Activated T-cell treated with anti-CD3 and anti-CD28 coated beads for 1 hour (primary cell): ENCODE measurements around the gene LGI4.
"Not testable (repeated sequence)": the region's sequence is repeated elsewhere in the genome, so short reads cannot be mapped to it uniquely, and the experiment has no call there.

Experiments used
- DNase-seq: peaks from one replicate; pipeline ENCODE4 v3.0.0-alpha.2; 2020; ENCODE audit warnings: low read depth

Gene LGI4

GRCh38 chr19:35141837-35142605 lies 7.2 kb upstream of the LGI4 start:
- no peak for DNase-seq

- DNase-seq, result peak; percentile 98
These were observed 6.3 kb upstream of the LGI4 start for GRCh38 chr19:35140962-35141836.

- no peak for DNase-seq
These were observed 5.5 kb upstream of the LGI4 start for GRCh38 chr19:35140207-35140961.

- DNase-seq, result no peak
These were observed 3.5 kb upstream of the LGI4 start, which contains the start of gene FXYD1 for GRCh38 chr19:35138305-35138892. TSS of gene FXYD1 (plus strand) at chr19:35138824. CDS start at chr19:35140080, 1,256 bp downstream.

- DNase-seq, result no peak
These were observed 2.3 kb upstream of the LGI4 start for GRCh38 chr19:35136977-35137702.

- no peak for DNase-seq
These were observed 1.4 kb upstream of the LGI4 start for GRCh38 chr19:35136231-35136630.

- peak; percentile 50 for DNase-seq
These were observed 590 bp upstream of the LGI4 start for GRCh38 chr19:35135389-35135909.

- DNase-seq, result no peak
These were observed 1.0 kb downstream of the LGI4 start for GRCh38 chr19:35133826-35134225.

- no peak for DNase-seq
These were observed 2.6 kb downstream of the LGI4 start for GRCh38 chr19:35132254-35132653.

GRCh38 chr19:35130761-35131720 lies 3.8 kb downstream of the LGI4 start:
- no peak for DNase-seq

GRCh38 chr19:35129724-35130274 lies 5.1 kb downstream of the LGI4 start:
- not testable (repeated sequence) for DNase-seq

GRCh38 chr19:35128398-35129057 lies 6.3 kb downstream of the LGI4 start:
- no peak for DNase-seq

GRCh38 chr19:35127871-35128270 lies 7.0 kb downstream of the LGI4 start:
- no peak for DNase-seq

GRCh38 chr19:35126624-35126959 lies 8.3 kb downstream of the LGI4 start:
- no peak for DNase-seq

- no peak for DNase-seq
These were observed 8.9 kb downstream of the LGI4 start for GRCh38 chr19:35125749-35126623.

- DNase-seq, result no peak
These were observed 9.6 kb downstream of the LGI4 start for GRCh38 chr19:35125270-35125717.

- DNase-seq, result peak; percentile 85
These were observed 10.5 kb downstream of the LGI4 start for GRCh38 chr19:35124098-35125060.
